HL-60 (cell line): ENCODE data around the gene IGFL3.

ENCODE experiments used
- DNase-seq, 2 experiments: peaks; one replicate each; pipeline ENCODE4 v3.0.0-alpha.2; 2010 to 2020; ENCODE audit warnings: low read depth in 1 of 2, low spot score in 1 of 2
- H3K27ac ChIP-seq: fragments of 250-450 bp; sonication (Bioruptor Pico); replicated peaks from 2 replicates; pipeline ENCODE4 v1.5.1; 2020; ENCODE audit warnings: mild to moderate bottlenecking, moderate library complexity
- H3K27me3 ChIP-seq: fragments of 250-450 bp; sonication (Bioruptor Pico); 2 replicates; pipeline ENCODE4 v1.5.1; 2021; ENCODE audit warnings: mild to moderate bottlenecking, moderate library complexity; ENCODE audit not compliant: insufficient read depth, poor library complexity, severe bottlenecking
- H3K4me3 ChIP-seq: replicated peaks from 2 replicates; pipeline ENCODE4 v1.5.1; 2011; ENCODE audit warnings: mild to moderate bottlenecking, control low read depth, low read length; ENCODE audit not compliant: insufficient read depth
- CTCF ChIP-seq: IDR thresholded peaks from one replicate; pipeline ENCODE4 v1.5.1; 2011; ENCODE audit warnings: low read length, control low read depth, inconsistent platforms; ENCODE audit not compliant: insufficient read depth
- GABPA ChIP-seq: IDR thresholded peaks from 2 replicates; pipeline ENCODE4 v1.6.1; 2012; ENCODE audit warnings: low read depth
- POLR2AphosphoS5 ChIP-seq: IDR thresholded peaks from 2 replicates; pipeline ENCODE4 v1.6.1; 2012; ENCODE audit warnings: low read depth
- REST ChIP-seq: IDR thresholded peaks from 2 replicates; pipeline ENCODE4 v1.6.1; 2012; ENCODE audit warnings: low read depth; ENCODE audit not compliant: insufficient replicate concordance
- SPI1 ChIP-seq: IDR thresholded peaks from 2 replicates; pipeline ENCODE4 v1.6.1; 2012; ENCODE audit warnings: low read depth, mild to moderate bottlenecking, borderline replicate concordance

IGFL3 gene

GRCh38 chr19:46150606-46151005 lies 26.1 kb upstream of the IGFL3 start:
- H3K27ac ChIP-seq: no peak overlapping the region
- no peak overlapping the region for H3K4me3 ChIP-seq
- TF ChIP-seq CTCF (no peak), SPI1 (no peak), GABPA (no peak), REST (no peak), POLR2AphosphoS5 (no peak)
- H3K27me3 ChIP-seq: peaks cover 20% of the 10 kb centered on the region
- DNase-seq: no peak

GRCh38 chr19:46147791-46148288 lies 23.4 kb upstream of the IGFL3 start, which contains the start of gene IGFL2:
Gene IGFL2, plus strand, starts transcription at chr19:46148238. Its CDS starts 41 bp downstream, at chr19:46148279.
- Histone ChIP-seq H3K4me3 (no peak within 1 kb of the TSS), H3K27me3 (peaks cover 15% of the 10 kb centered on the region), H3K27ac (no peak within 1 kb of the TSS)
- TF ChIP-seq POLR2AphosphoS5 (no peak), GABPA (no peak), CTCF (no peak), REST (no peak), SPI1 (no peak)
- DNase-seq: no peak

- no peak overlapping the region for H3K27ac ChIP-seq
- no peak overlapping the region for H3K4me3 ChIP-seq
- TF ChIP-seq SPI1 (no peak), GABPA (no peak), CTCF (no peak), REST (no peak), POLR2AphosphoS5 (no peak)
- DNase-seq: no peak
- peaks cover 10% of the 10 kb centered on the region for H3K27me3 ChIP-seq
Observed at GRCh38 chr19:46147166-46147740, 22.8 kb upstream of the IGFL3 start.
